Colon (tissue), 2 donors: Measurements from ENCODE around the gene HYAL2.

ENCODE experiments used
- FAIRE-seq: peaks from 2 replicates; lab custom pipeline; 2012; peaks lifted over from hg19 to GRCh38; lab: Jason Lieb, UNC
- donor health status: control.
- donor health status: control.

The HYAL2 gene

DNA sequence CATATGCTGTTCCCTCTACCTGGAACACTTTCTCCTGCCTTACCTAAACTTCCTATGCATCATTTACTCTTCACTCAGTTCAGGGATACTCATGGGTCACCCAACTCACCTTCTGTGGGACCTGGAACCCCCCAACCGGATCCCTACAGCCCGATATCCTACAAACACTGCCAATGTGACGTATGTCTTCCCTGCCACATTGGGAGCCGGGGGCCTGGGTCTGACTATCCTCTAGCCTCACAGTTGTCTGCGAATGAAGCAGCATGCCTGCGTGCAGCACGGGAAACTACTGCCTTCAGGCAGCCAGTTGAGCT, 27.6 kb upstream of the HYAL2 start:
- FAIRE-seq = no peak

DNA sequence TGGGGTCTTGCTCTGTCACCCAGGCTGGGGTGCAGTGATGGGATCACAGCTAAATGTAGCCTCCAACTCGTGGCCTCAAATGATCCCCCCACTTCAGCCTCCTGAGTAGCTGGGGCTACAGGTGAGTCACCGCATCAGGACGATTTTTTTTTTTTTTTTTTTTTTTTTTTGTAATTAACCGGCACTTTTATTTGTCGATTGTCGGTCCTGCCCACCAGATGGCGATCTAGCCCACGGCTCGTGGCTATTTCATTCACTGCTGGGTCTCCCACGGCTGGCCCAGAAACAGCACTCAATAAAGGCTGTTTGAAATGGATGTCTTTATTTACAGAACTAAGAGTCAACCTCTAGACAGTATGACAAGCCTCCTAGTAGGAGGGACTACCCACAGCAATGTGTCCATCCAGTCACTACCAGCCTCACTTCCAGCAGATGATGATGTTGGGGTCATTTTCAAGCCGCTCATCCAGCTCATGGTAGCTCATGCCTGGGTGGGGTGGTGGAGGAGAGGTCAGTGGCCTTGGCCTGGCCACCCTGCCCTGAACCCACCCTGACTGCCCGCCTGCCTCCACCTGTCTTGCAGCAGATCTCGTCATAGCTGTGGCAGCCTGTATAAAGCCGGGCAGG, 24.8 kb upstream of the HYAL2 start:
- FAIRE-seq = no peak

DNA sequence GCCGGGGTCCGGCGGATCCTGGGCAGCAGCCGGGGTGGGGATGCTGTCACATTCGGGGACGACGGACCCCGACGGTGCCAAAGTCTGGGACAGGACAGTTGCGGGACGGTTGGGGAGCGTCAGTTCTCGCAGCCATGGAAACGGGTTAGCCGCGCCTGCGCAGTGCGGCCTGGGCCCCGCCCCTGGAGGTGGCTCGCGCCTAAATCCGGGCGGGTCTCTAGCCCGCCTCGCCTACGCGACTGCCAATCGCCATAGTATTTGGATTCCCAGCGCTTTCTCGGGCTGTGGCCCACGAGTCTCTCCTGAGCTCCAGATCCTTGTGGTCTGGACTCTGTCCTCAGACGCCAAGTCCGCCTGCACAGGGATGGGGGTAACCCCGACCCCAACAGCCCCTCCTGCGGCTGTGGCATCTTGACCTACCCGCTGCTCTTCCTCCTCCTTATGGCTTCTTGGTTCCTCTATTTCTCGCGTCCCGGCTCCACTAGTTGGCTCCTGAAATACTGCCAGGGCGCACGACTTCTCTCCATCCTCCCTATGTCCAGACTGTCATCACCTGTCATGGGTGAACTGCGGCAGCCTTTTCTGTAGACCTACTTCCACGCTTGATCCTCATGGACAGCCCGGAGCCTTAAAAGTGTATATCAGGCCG, 23.2 kb upstream of the HYAL2 start, which contains the start of gene ZMYND10:
Gene ZMYND10, minus strand, starts transcription at position 147 of the 649 bp plus-strand sequence. CDS start 153 bp downstream, outside the sequence.
- no peak for FAIRE-seq

- FAIRE-seq = no peak
Observed at GRCh38 chr3:50345008-50345407, 22.5 kb upstream of the HYAL2 start.

GRCh38 chr3:50342813-50343633, 20.5 kb upstream of the HYAL2 start:
- FAIRE-seq = no peak

- no peak for FAIRE-seq
Observed at GRCh38 chr3:50341996-50342650, 19.6 kb upstream of the HYAL2 start.

GRCh38 chr3:50341537-50341936, 19.0 kb upstream of the HYAL2 start:
- FAIRE-seq = no peak

- FAIRE-seq = no peak
Observed at GRCh38 chr3:50340448-50341329, 18.1 kb upstream of the HYAL2 start, which contains the start of gene RASSF1. Gene RASSF1 (minus strand): TSS chr3:50340836. CDS start chr3:50340805, 31 bp downstream.

- FAIRE-seq = no peak
Observed at GRCh38 chr3:50340147-50340447, 17.6 kb upstream of the HYAL2 start.

- no peak for FAIRE-seq
Observed at GRCh38 chr3:50339485-50340146, 17.1 kb upstream of the HYAL2 start.

DNA sequence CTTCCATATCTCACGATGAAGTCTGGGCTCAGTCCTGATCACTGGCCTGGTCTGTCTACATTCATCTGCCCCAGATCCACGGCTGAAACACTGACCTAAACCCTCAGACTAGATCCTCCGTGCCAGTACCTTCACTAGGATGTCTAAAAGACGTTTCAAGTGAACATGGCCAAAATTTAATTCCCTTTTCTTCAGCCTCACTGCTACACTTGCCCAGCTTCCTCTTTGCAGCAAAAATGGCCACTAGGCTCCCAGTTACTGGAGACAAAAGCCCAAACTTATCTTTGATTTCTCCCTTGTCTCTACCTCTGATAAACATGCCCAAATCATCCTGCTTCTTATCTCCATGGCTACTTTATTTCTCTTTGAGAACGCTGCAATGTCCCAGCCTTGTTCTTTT, 16.4 kb upstream of the HYAL2 start:
- no peak for FAIRE-seq

DNA sequence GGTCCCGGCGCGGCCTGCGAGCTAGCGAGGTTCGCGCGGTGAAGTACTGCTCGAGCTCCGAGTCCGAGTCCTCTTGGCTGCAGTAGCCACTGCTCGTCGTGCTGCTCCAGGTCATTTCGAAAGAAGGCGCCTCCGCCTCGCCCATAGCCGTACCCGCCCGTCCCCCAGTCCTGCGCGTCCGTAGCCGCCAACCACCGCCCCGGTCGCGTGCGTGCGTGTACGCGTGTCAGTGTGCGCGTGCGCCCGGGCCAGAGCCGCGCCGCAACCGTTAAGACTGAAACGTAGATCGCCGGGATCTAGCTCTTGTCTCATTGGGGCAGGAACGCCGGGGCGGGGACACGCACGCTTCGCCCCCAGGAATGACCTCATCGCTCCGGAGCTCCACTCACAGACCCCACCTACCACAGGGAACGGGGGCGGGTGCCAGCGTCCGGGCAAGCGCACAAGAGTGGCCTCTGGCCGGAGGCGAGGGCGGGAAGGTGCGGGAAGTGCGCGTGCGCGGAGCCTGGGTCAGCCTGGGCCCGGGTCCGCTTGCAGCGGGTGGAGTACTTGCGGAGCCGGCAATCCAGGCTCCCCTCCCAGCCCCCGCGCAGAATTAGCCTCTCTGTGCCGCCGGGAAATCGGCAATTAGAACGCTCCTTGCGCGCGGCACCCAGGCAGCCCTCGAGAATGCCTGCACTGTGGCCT, 14.8 kb upstream of the HYAL2 start:
- no peak for FAIRE-seq

DNA sequence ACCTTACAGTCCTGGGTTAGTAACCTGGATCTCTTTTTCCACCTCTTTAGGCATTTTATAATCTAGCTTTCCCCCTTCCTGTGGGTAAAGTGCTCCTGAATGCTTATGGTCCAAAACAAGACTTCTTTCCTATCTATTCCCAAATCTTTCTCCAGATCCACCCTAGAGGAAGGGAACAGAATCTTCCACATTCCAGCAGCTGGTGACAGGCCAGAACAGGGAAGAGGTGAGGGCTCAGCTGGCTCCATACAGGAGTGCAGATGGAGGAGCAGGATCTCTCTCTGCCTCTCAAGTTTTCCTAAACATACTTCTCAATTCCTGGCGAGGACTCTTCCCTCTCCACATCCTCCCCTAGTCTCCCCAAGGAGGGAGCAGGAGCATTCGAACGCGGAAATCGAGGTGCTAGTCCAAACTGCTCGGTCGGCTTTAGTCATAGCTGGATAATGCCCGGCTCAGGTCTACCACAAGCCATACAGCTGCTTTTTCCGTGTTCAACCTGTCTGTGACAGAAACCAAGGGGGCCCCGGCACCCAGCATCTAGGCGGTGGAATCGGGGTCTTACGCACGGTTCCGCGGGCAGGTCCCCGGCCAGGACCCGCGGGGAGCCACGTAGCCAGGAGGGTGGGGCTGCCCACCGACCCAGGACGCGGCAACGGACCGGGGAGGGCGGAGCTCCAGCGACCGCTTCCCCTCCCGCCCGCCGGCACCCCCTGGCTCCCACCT, 14.1 kb upstream of the HYAL2 start:
- FAIRE-seq = no peak

- no peak for FAIRE-seq
Observed at GRCh38 chr3:50334339-50335075, 12.0 kb upstream of the HYAL2 start.

GRCh38 chr3:50333744-50334328, 11.3 kb upstream of the HYAL2 start:
- no peak for FAIRE-seq

GRCh38 chr3:50331364-50331907, 8.9 kb upstream of the HYAL2 start:
- FAIRE-seq = no peak

DNA sequence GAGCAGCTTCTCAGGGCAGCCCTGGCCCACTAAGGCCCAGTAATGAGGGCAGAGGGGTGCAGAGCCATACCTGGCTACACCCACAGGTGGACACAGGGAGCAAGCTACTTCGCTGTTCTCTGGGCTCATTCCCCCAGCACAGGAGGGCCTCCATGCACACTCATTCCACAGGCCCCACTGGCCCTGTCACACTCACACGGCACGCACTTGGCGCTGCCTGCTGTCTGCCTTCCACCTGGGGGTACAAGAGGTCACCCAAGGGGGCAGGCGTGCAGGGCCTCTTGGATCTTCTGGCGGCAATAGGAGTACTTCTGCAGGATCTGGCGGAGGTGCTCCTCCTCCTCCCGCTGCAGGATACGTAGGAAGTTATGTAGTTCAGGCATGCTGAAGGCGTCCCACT, 7.8 kb upstream of the HYAL2 start:
- FAIRE-seq = no peak

- no peak for FAIRE-seq
Observed at GRCh38 chr3:50327943-50328691, 5.6 kb upstream of the HYAL2 start, which contains the start of gene TUSC2. Gene TUSC2 (minus strand): TSS chr3:50328223. CDS start chr3:50328099, 124 bp downstream.
